ENCODE measurements around the gene RPS15.

RPS15 gene

DNA sequence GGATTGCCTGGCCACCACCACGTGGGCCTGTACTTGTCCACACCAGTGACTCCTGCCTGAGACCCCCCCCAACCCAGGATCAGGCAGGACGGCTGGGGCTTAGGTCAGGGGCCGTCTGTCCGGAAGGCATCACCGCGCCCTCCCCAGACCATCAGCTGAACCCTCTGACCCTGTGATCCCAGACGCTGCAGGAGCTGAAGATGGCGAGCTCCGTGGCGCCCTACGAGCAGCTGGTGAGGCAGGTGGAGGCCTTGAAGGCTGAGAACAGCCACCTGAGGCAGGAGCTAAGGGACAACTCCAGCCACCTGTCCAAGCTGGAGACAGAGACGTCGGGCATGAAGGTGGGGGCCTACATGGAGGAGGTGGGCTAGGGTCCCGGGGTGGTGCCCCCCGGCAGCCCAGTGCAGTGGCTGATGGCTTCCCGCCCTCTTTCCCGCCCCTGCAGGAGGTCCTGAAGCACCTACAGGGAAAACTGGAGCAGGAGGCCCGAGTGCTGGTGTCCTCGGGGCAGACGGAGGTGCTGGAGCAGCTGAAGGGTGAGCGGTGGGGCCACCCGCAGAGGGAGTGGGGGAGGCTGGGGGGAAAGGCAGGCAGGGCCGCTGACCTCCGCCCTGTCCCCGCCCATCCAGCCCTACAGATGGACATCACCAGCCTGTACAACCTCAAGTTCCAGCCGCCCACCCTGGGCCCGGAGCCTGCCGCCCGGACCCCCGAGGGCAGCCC, 14.8 kb downstream of the RPS15 start:
- no peak for DNase-seq
- H3K9me3 ChIP-seq (ENCODE audit: control insufficient read depth, low read length), result no peaks in the 10 kb centered on the region
- H3K27ac ChIP-seq (ENCODE audit: insufficient read depth, low read length, poor library complexity, severe bottlenecking), result no peak overlapping the region
- peaks cover 92% of the 10 kb centered on the region for H3K27me3 ChIP-seq (replicated peaks; ENCODE audit: control insufficient read depth, insufficient read depth, low read length, poor library complexity, severe bottlenecking)
- peaks cover 29% of the 10 kb centered on the region for H3K4me1 ChIP-seq (ENCODE audit: control insufficient read depth, insufficient read depth, low read length, poor library complexity, severe bottlenecking)
- no peaks in the 10 kb centered on the region for H3K36me3 ChIP-seq (ENCODE audit: control insufficient read depth, insufficient read depth, low read length)
- H3K4me3 ChIP-seq (ENCODE audit: insufficient read depth, low read depth, low read length, poor library complexity, severe bottlenecking), result no peak overlapping the region

- no peak for DNase-seq
- Histone ChIP-seq H3K27ac (ENCODE audit: insufficient read depth, low read length, poor library complexity, severe bottlenecking) (no peak overlapping the region), H3K9me3 (ENCODE audit: control insufficient read depth, low read length) (no peaks in the 10 kb centered on the region), H3K27me3 (replicated peaks; ENCODE audit: control insufficient read depth, insufficient read depth, low read length, poor library complexity, severe bottlenecking) (peaks cover 86% of the 10 kb centered on the region), H3K4me1 (ENCODE audit: control insufficient read depth, insufficient read depth, low read length, poor library complexity, severe bottlenecking) (peaks cover 29% of the 10 kb centered on the region), H3K36me3 (ENCODE audit: control insufficient read depth, insufficient read depth, low read length) (no peaks in the 10 kb centered on the region), H3K4me3 (ENCODE audit: insufficient read depth, low read depth, low read length, poor library complexity, severe bottlenecking) (no peak overlapping the region)
Observed at GRCh38 chr19:1453525-1454364, 15.5 kb downstream of the RPS15 start.

- no peak overlapping the region for H3K4me3 ChIP-seq (ENCODE audit: insufficient read depth, low read depth, low read length, poor library complexity, severe bottlenecking)
- H3K27me3 ChIP-seq (replicated peaks; ENCODE audit: control insufficient read depth, insufficient read depth, low read length, poor library complexity, severe bottlenecking), result peaks cover 74% of the 10 kb centered on the region
- no peaks in the 10 kb centered on the region for H3K9me3 ChIP-seq (ENCODE audit: control insufficient read depth, low read length)
- no peak overlapping the region for H3K27ac ChIP-seq (ENCODE audit: insufficient read depth, low read length, poor library complexity, severe bottlenecking)
- peaks cover 26% of the 10 kb centered on the region for H3K4me1 ChIP-seq (ENCODE audit: control insufficient read depth, insufficient read depth, low read length, poor library complexity, severe bottlenecking)
- no peak for DNase-seq
- no peaks in the 10 kb centered on the region for H3K36me3 ChIP-seq (ENCODE audit: control insufficient read depth, insufficient read depth, low read length)
Observed at GRCh38 chr19:1455002-1455335, 16.8 kb downstream of the RPS15 start.

DNA sequence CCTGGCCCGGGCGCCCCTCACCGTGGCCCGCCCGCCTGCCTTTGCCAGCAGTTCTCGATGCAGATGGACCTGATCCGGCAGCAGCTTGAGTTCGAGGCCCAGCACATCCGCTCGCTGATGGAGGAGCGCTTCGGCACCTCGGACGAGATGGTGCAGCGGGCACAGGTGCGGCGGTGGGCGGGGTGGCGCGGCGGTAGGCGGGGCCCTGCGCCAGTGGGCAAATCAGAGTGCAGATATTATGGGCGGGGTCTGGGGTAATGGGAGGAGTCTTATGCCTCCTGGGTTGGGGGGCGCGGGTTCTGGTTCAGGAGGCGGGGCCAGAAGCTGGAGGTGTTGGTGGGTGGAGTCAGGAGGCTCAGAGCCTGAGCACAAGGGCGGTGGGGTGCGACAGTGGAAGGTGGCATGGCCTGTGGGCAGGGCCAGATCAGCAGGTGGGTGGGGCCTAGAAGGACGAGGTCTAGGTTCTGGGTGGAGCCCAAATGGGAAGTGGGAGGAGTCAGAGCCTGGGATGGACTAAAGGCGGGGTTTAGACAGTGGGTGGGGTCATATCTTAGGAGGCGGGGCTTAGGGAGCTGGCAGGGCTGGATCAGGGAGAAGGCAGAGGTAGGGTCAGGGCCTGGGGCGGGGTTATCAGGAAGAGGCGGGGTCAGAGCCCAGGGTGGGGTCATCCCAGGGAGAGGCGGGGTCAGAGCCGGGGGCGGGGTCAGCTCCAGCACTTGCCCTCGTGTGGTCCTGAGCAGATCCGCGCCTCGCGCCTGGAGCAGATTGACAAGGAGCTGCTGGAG, 17.3 kb downstream of the RPS15 start:
- Histone ChIP-seq H3K36me3 (ENCODE audit: control insufficient read depth, insufficient read depth, low read length) (no peaks in the 10 kb centered on the region), H3K4me1 (ENCODE audit: control insufficient read depth, insufficient read depth, low read length, poor library complexity, severe bottlenecking) (peaks cover 20% of the 10 kb centered on the region), H3K9me3 (ENCODE audit: control insufficient read depth, low read length) (no peaks in the 10 kb centered on the region), H3K4me3 (ENCODE audit: insufficient read depth, low read depth, low read length, poor library complexity, severe bottlenecking) (no peak overlapping the region), H3K27me3 (replicated peaks; ENCODE audit: control insufficient read depth, insufficient read depth, low read length, poor library complexity, severe bottlenecking) (peaks cover 69% of the 10 kb centered on the region), H3K27ac (ENCODE audit: insufficient read depth, low read length, poor library complexity, severe bottlenecking) (no peak overlapping the region)
- peak; percentile 29 to 50 (median 46) for DNase-seq

DNA sequence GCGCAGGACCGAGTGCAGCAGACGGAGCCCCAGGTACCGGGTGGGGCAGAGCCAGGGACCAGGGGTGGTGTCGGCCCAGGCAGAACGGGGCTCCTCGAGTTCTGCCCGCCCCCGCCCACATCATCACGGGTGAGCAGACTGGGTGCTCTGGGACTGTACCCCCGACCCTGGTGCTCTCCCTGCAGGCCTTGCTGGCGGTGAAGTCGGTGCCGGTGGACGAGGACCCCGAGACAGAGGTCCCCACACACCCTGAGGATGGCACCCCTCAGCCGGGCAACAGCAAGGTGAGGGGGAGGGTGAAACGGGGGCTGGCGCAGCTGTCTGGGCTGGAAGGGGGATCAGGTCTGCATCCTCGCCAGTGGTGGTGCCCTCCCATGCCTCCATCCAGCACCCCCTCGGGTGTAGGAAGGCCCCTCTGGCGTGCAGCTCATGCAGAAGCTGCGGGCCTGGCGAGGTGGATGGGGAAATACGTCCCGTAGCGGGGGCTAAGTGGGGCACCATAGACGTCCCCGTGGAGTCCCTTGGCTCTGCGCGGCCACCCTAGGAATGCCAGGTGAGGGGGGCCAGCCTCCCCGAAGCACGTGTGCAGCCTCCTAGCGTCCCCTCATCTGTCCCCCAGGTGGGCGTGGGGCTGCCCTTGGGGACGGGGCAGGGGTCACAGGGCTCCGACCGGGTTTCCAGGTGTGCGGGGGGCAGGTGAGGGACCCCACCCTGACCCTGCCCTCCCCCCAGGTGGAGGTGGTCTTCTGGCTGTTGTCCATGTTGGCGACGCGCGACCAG, 18.1 kb downstream of the RPS15 start:
- H3K36me3 ChIP-seq (ENCODE audit: control insufficient read depth, insufficient read depth, low read length), result no peaks in the 10 kb centered on the region
- H3K27me3 ChIP-seq (replicated peaks; ENCODE audit: control insufficient read depth, insufficient read depth, low read length, poor library complexity, severe bottlenecking), result peaks cover 62% of the 10 kb centered on the region
- H3K27ac ChIP-seq (ENCODE audit: insufficient read depth, low read length, poor library complexity, severe bottlenecking), result no peak overlapping the region
- no peak overlapping the region for H3K4me3 ChIP-seq (ENCODE audit: insufficient read depth, low read depth, low read length, poor library complexity, severe bottlenecking)
- peaks cover 19% of the 10 kb centered on the region for H3K4me1 ChIP-seq (ENCODE audit: control insufficient read depth, insufficient read depth, low read length, poor library complexity, severe bottlenecking)
- no peaks in the 10 kb centered on the region for H3K9me3 ChIP-seq (ENCODE audit: control insufficient read depth, low read length)
- DNase-seq, result no peak

DNA sequence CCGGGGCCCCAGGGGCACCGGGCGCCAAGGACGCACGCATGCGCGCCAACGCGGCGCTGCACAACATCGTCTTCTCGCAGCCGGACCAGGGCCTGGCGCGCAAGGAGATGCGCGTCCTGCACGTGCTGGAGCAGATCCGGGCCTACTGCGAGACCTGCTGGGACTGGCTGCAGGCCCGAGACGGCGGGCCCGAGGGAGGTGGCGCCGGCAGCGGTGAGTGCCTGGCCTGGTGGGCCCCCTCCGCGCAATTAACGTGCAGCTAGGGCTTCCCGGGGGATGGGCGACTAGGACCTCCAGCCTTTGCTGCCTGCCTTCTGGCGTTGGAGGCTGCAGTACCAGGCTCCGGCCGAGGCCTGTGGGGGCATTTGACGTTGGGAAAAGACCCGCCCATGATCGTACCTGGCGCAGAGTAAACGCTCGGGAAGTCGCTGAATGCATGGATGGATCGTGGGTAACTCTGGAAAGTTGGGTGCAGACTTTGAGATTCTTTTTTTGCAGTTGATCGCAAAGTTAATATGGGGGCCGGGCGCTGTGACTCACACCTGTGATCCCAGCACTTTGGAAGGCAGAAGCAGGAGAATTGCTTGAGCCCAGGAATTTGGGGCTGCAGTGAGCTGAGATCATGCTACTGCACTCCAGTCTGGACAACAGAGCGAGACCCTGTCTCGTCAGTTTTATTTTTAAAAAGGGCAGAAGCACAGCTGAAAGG, 19.0 kb downstream of the RPS15 start:
- H3K4me1 ChIP-seq (ENCODE audit: control insufficient read depth, insufficient read depth, low read length, poor library complexity, severe bottlenecking), result peaks cover 19% of the 10 kb centered on the region
- no peak overlapping the region for H3K4me3 ChIP-seq (ENCODE audit: insufficient read depth, low read depth, low read length, poor library complexity, severe bottlenecking)
- no peaks in the 10 kb centered on the region for H3K9me3 ChIP-seq (ENCODE audit: control insufficient read depth, low read length)
- H3K27me3 ChIP-seq (replicated peaks; ENCODE audit: control insufficient read depth, insufficient read depth, low read length, poor library complexity, severe bottlenecking), result peaks cover 53% of the 10 kb centered on the region
- H3K27ac ChIP-seq (ENCODE audit: insufficient read depth, low read length, poor library complexity, severe bottlenecking), result no peak overlapping the region
- DNase-seq, result no peak
- no peaks in the 10 kb centered on the region for H3K36me3 ChIP-seq (ENCODE audit: control insufficient read depth, insufficient read depth, low read length)

GRCh38 chr19:1457892-1458291, 19.7 kb downstream of the RPS15 start:
- Histone ChIP-seq H3K4me3 (ENCODE audit: insufficient read depth, low read depth, low read length, poor library complexity, severe bottlenecking) (no peak overlapping the region), H3K36me3 (ENCODE audit: control insufficient read depth, insufficient read depth, low read length) (no peaks in the 10 kb centered on the region), H3K27ac (ENCODE audit: insufficient read depth, low read length, poor library complexity, severe bottlenecking) (no peak overlapping the region), H3K9me3 (ENCODE audit: control insufficient read depth, low read length) (no peaks in the 10 kb centered on the region), H3K27me3 (replicated peaks; ENCODE audit: control insufficient read depth, insufficient read depth, low read length, poor library complexity, severe bottlenecking) (peaks cover 46% of the 10 kb centered on the region), H3K4me1 (ENCODE audit: control insufficient read depth, insufficient read depth, low read length, poor library complexity, severe bottlenecking) (peaks cover 19% of the 10 kb centered on the region)
- DNase-seq, result no peak

- peaks cover 19% of the 10 kb centered on the region for H3K4me1 ChIP-seq (ENCODE audit: control insufficient read depth, insufficient read depth, low read length, poor library complexity, severe bottlenecking)
- H3K36me3 ChIP-seq (ENCODE audit: control insufficient read depth, insufficient read depth, low read length), result no peaks in the 10 kb centered on the region
- no peak overlapping the region for H3K27ac ChIP-seq (ENCODE audit: insufficient read depth, low read length, poor library complexity, severe bottlenecking)
- H3K9me3 ChIP-seq (ENCODE audit: control insufficient read depth, low read length), result no peaks in the 10 kb centered on the region
- DNase-seq, result no peak
- peaks cover 32% of the 10 kb centered on the region for H3K27me3 ChIP-seq (replicated peaks; ENCODE audit: control insufficient read depth, insufficient read depth, low read length, poor library complexity, severe bottlenecking)
- no peak overlapping the region for H3K4me3 ChIP-seq (ENCODE audit: insufficient read depth, low read depth, low read length, poor library complexity, severe bottlenecking)
Observed at GRCh38 chr19:1459479-1459878, 21.3 kb downstream of the RPS15 start.
